ENCODE results near the gene MECP2.

GRCh38 chrX:154097589-154098541, at the start of gene MECP2:
- TF ChIP-seq CTCF (IDR thresholded peaks at IDR 0.05) (no peak), POLR2A (IDR thresholded peaks at IDR 0.05) (no peak)

Data from right lobe of liver (tissue), 4 donors.